T-cell (primary cell): ENCODE data around the gene ZNF804B. TPM values are rescaled to one million over a fixed set of nuclear protein-coding genes. Genes with fewer than 3 reads are reported as not detected.

Source experiments
- ATAC-seq, 4 experiments: fragments of 200-7000 bp in 3 of 4; fragments of 150-1000 bp in 1 of 4; cut with Tn5 transposase; replicated peaks in 1 of 4; 1 replicate in 3 of 4; 2 replicates in 1 of 4; pipeline ENCODE4 v1.10.0; 2021; ENCODE audit warnings: moderate library complexity in 3 of 4, mild to moderate bottlenecking in 2 of 4, moderate number of reproducible peaks in 1 of 4
- CTCF ChIA-PET, 2 donors: fragments of 300-600 bp; sonication (Branson Sonifier 250); formaldehyde crosslinking; loops; one replicate each; lab custom pipeline; 2022; ENCODE audit warnings: antibody characterized with exemption in 2 of 2; lab: Charles Lee
- POLR2A ChIA-PET, 2 donors: fragments of 300-600 bp; sonication (Branson Sonifier 250); formaldehyde crosslinking; loops; one replicate each; lab custom pipeline; 2022; ENCODE audit warnings: antibody characterized with exemption in 2 of 2; lab: Charles Lee
- DNase-seq, 35 experiments: peaks; one replicate each; pipeline versions ENCODE4 v3.0.0 to v3.0.0-alpha.2; 2013 to 2023
- H3K27ac ChIP-seq: one replicate; pipeline ENCODE4 v1.5.1; 2013; ENCODE audit warnings: low read length
- H3K27me3 ChIP-seq, 2 experiments: replicated peaks in 1 of 2; 1 replicate in 1 of 2; 2 replicates in 1 of 2; pipeline versions ENCODE4 v1.6.1 to v1.7.0; 2013; ENCODE audit warnings: low read length in 1 of 2, mixed read lengths in 1 of 2; ENCODE audit not compliant: control insufficient read depth in 2 of 2, insufficient read depth in 2 of 2; ENCODE audit errors: extremely low read depth in 1 of 2
- H3K36me3 ChIP-seq, 2 donors: 1 replicate in 1 of 2; 2 replicates in 1 of 2; pipeline versions ENCODE4 v1.6.1 to v1.7.0; 2013; ENCODE audit warnings: low read length in 1 of 2; ENCODE audit not compliant: control insufficient read depth in 2 of 2, insufficient read depth in 1 of 2; ENCODE audit errors: extremely low read depth in 1 of 2
- H3K4me1 ChIP-seq, 2 experiments: 1 replicate in 1 of 2; 2 replicates in 1 of 2; pipeline versions ENCODE4 v1.6.1 to v1.7.0; 2013; ENCODE audit warnings: low read length in 2 of 2, mixed read lengths in 1 of 2; ENCODE audit not compliant: insufficient read depth in 2 of 2, control insufficient read depth in 1 of 2; ENCODE audit errors: extremely low read depth in 1 of 2
- H3K4me3 ChIP-seq, 2 donors: 1 replicate in 1 of 2; 2 replicates in 1 of 2; pipeline versions ENCODE4 v1.5.1 to v1.7.0; 2013; ENCODE audit warnings: mild to moderate bottlenecking in 2 of 2, low read length in 1 of 2, moderate library complexity in 1 of 2; ENCODE audit not compliant: control insufficient read depth in 1 of 2; ENCODE audit errors: extremely low read depth in 1 of 2
- H3K9me3 ChIP-seq: 2 replicates; pipeline ENCODE4 v1.7.0; 2013
- H3K27ac Mint-ChIP-seq, 2 donors: one replicate each; pipeline ENCODE4 v1.8.0; 2020 to 2021; ENCODE audit warnings: mild to moderate bottlenecking in 2 of 2, mixed read lengths in 2 of 2
- H3K27me3 Mint-ChIP-seq, 2 donors: one replicate each; pipeline ENCODE4 v1.8.0; 2021 to 2022; ENCODE audit warnings: mixed read lengths in 2 of 2
- H3K36me3 Mint-ChIP-seq: one replicate; pipeline ENCODE4 v1.8.0; 2021; ENCODE audit warnings: mixed read lengths
- H3K4me1 Mint-ChIP-seq, 3 donors: one replicate each; pipeline ENCODE4 v1.8.0; 2020 to 2022; ENCODE audit warnings: mixed read lengths in 3 of 3, mild to moderate bottlenecking in 1 of 3
- H3K4me3 Mint-ChIP-seq, 3 donors: one replicate each; pipeline ENCODE4 v1.8.0; 2020 to 2022; ENCODE audit warnings: mild to moderate bottlenecking in 3 of 3, mixed read lengths in 3 of 3, moderate library complexity in 3 of 3
- H3K9me3 Mint-ChIP-seq, 3 donors: one replicate each; pipeline ENCODE4 v1.8.0; 2020 to 2022; ENCODE audit warnings: mixed read lengths in 3 of 3
- WGBS: methylation state at CpG from one replicate; pipeline ENCODE4 v1.1.5; 2013; ENCODE audit warnings: missing lambda C conversion rate; ENCODE audit not compliant: insufficient coverage; 5-methylcytosine and 5-hydroxymethylcytosine counted together
- total RNA-seq, 35 experiments: library from RNA in 6 of 35; stranded (reverse) in 6 of 35; fragments of 120-200 nt in 1 of 35; gene quantifications; one replicate each; pipeline versions ENCODE4 v1.2.1 to v1.2.4 and lab custom pipeline; 2013 to 2026

Gene ZNF804B
- total RNA-seq, 5 donors from 2014 or later (not counting 1 experiment from before 2014, with no cell fraction given) = not detected

DNA sequence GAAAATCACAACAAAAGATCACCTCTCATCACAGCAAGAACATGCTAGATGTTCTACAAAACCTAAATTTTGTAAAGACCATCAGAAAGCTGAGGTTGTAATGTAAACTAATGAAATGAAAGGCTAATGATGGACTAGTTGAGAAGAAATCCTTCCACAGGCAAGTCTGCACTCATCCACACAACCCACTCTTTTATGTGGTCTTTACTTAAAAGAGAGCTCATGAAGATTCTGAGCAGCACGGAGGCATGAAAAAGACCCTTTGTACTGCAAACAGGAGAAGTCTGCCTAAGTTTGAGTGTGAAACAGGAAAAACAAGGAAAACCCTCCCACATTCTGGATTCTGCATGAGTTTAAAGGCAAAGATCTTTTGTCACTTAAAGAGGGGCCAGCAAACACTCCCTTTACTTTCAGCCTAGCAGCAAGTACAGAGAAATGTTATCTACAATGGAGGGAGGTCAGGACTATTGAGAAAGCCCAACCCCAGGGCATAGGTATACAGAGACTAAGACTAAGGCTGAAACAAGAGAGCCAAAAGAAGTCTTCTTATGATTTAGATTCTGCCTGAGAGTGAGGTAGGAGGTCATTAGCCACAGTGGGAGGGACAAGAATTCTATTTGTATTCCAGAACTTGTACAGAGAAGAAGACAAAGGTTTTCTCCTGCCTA, 557.2 kb downstream of the ZNF804B start:
- ATAC-seq (no peak), DNase-seq (no peak)
- H3K9me3 ChIP-seq = no peaks in the 10 kb centered on the region
- H3K36me3 ChIP-seq = no peaks in the 10 kb centered on the region
- Mint-ChIP-seq H3K36me3 (no peaks in the 10 kb centered on the region), H3K9me3 (peaks cover 4 to 6% (median 6%) of the 10 kb centered on the region in 3 donors), H3K4me3 (no peak overlapping the region), H3K27ac (no peak overlapping the region), H3K27me3 (peaks cover 0 to 4% of the 10 kb centered on the region in 2 donors), H3K4me1 (no peaks in the 10 kb centered on the region)
- POLR2A ChIA-PET = no interaction called here
- H3K4me1 ChIP-seq = no peaks in the 10 kb centered on the region
- CTCF ChIA-PET = interaction anchor here in 1 of 2 donors (0.5 kb wide), 1 partner anchor 34 kb away, joined by 4 read pairs; no protein-coding TSS in a partner anchor
- no peak overlapping the region for H3K27ac ChIP-seq
- H3K4me3 ChIP-seq = no peak overlapping the region
- no peaks in the 10 kb centered on the region for H3K27me3 ChIP-seq
- no CpG with 5 or more reads among the region's 1 CpG for WGBS

GRCh38 chr7:89332026-89332425, 572.5 kb downstream of the ZNF804B start:
- ATAC-seq (no peak), DNase-seq (no peak)
- no peaks in the 10 kb centered on the region for H3K36me3 ChIP-seq
- no CpG with 5 or more reads among the region's 1 CpG for WGBS
- ChIA-PET CTCF (no interaction called here), POLR2A (no interaction called here)
- no peak overlapping the region for H3K4me3 ChIP-seq
- H3K4me3 Mint-ChIP-seq = no peak overlapping the region
- no peaks in the 10 kb centered on the region for H3K27me3 ChIP-seq
- H3K27me3 Mint-ChIP-seq = no peaks in the 10 kb centered on the region
- no peaks in the 10 kb centered on the region for H3K4me1 ChIP-seq
- H3K9me3 Mint-ChIP-seq = peaks cover 0 to 5% (median 0%) of the 10 kb centered on the region in 3 donors
- H3K36me3 Mint-ChIP-seq = no peaks in the 10 kb centered on the region
- no peaks in the 10 kb centered on the region for H3K4me1 Mint-ChIP-seq
- no peak overlapping the region for H3K27ac Mint-ChIP-seq
- no peak overlapping the region for H3K27ac ChIP-seq
- H3K9me3 ChIP-seq = no peaks in the 10 kb centered on the region

DNA sequence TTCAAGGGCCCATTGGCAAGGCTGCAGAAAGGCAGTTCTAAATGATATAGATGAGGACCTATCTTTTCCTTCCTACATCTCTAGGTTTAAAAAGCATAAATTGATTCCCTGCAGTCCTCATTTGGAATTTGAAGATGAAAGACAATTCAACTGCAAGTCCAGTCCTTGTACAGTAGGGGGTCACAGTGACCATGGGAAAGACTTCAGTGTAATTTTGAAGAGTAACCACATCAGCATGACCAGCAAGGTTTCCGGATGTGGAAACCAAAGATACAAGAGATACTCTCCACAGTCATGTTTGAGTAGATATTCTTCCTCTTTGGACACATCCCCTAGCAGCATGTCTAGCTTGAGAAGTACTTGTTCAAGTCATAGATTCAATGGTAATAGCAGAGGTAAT, 575.3 kb downstream of the ZNF804B start:
- no peaks in the 10 kb centered on the region for H3K27me3 Mint-ChIP-seq
- WGBS = no CpG with 5 or more reads among the region's 1 CpG
- POLR2A ChIA-PET = no interaction called here

DNA sequence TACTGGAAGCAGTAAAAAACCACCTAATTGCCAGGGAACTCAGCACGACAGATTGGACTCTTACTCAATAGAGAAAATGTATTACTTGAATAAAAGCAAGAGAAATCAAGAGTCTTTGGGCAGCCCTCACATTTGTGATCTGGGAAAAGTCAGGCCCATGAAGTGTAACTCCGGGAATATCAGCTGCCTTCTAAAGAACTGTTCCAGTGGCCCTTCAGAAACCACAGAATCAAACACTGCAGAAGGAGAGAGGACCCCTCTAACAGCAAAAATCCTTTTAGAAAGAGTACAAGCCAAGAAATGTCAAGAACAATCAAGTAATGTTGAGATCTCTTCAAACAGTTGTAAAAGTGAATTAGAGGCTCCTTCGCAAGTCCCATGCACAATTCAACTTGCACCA, 576.0 kb downstream of the ZNF804B start:
- CTCF ChIA-PET = no interaction called here
- no peaks in the 10 kb centered on the region for H3K4me1 Mint-ChIP-seq
- no peaks in the 10 kb centered on the region for H3K9me3 ChIP-seq
- no peak overlapping the region for H3K4me3 Mint-ChIP-seq
- H3K4me3 ChIP-seq = no peak overlapping the region
- WGBS = 100% methylated on average over 1 of the region's 3 CpGs
- no peak overlapping the region for H3K27ac ChIP-seq
- H3K27ac Mint-ChIP-seq = no peak overlapping the region
- no peak for DNase-seq
- no peak for ATAC-seq
- H3K9me3 Mint-ChIP-seq = peaks cover 0 to 5% (median 0%) of the 10 kb centered on the region in 3 donors
- no peaks in the 10 kb centered on the region for H3K4me1 ChIP-seq
- no peaks in the 10 kb centered on the region for H3K27me3 ChIP-seq
- H3K36me3 ChIP-seq = no peaks in the 10 kb centered on the region
- POLR2A ChIA-PET = no interaction called here
- no peaks in the 10 kb centered on the region for H3K27me3 Mint-ChIP-seq
- H3K36me3 Mint-ChIP-seq = no peaks in the 10 kb centered on the region

More for the DNA sequence above, 575.3 kb downstream of the ZNF804B start:
- no peaks in the 10 kb centered on the region for H3K36me3 Mint-ChIP-seq
- H3K9me3 Mint-ChIP-seq = peaks cover 0 to 5% (median 0%) of the 10 kb centered on the region in 3 donors
- Histone ChIP-seq H3K9me3 (no peaks in the 10 kb centered on the region), H3K36me3 (no peaks in the 10 kb centered on the region), H3K4me3 (no peak overlapping the region), H3K4me1 (no peaks in the 10 kb centered on the region), H3K27me3 (no peaks in the 10 kb centered on the region), H3K27ac (no peak overlapping the region)
- no peak overlapping the region for H3K4me3 Mint-ChIP-seq
- H3K4me1 Mint-ChIP-seq = no peaks in the 10 kb centered on the region
- DNase-seq (no peak), ATAC-seq (no peak)
- H3K27ac Mint-ChIP-seq = no peak overlapping the region
- CTCF ChIA-PET = no interaction called here

GRCh38 chr7:89336121-89336520, 576.6 kb downstream of the ZNF804B start:
- H3K9me3 Mint-ChIP-seq = peaks cover 0 to 5% (median 0%) of the 10 kb centered on the region in 3 donors
- no peak overlapping the region for H3K27ac ChIP-seq
- 53% methylated on average over 2 of the region's 5 CpGs for WGBS
- no peak for DNase-seq
- no peaks in the 10 kb centered on the region for H3K27me3 ChIP-seq
- H3K4me3 Mint-ChIP-seq = no peak overlapping the region
- ATAC-seq = no peak
- ChIA-PET CTCF (no interaction called here), POLR2A (no interaction called here)
- H3K36me3 Mint-ChIP-seq = no peaks in the 10 kb centered on the region
- H3K4me3 ChIP-seq = no peak overlapping the region
- no peaks in the 10 kb centered on the region for H3K4me1 ChIP-seq
- H3K27ac Mint-ChIP-seq = no peak overlapping the region
- H3K36me3 ChIP-seq = no peaks in the 10 kb centered on the region
- no peaks in the 10 kb centered on the region for H3K9me3 ChIP-seq
- no peaks in the 10 kb centered on the region for H3K27me3 Mint-ChIP-seq
- no peaks in the 10 kb centered on the region for H3K4me1 Mint-ChIP-seq

- H3K36me3 ChIP-seq = no peaks in the 10 kb centered on the region
- ATAC-seq = no peak
- no peak for DNase-seq
- no peak overlapping the region for H3K4me3 Mint-ChIP-seq
- no peaks in the 10 kb centered on the region for H3K27me3 ChIP-seq
- no peaks in the 10 kb centered on the region for H3K27me3 Mint-ChIP-seq
- ChIA-PET CTCF (no interaction called here), POLR2A (no interaction called here)
- no peaks in the 10 kb centered on the region for H3K36me3 Mint-ChIP-seq
- no peak overlapping the region for H3K4me3 ChIP-seq
- H3K4me1 ChIP-seq = no peaks in the 10 kb centered on the region
- no peak overlapping the region for H3K27ac ChIP-seq
- no peaks in the 10 kb centered on the region for H3K4me1 Mint-ChIP-seq
- H3K27ac Mint-ChIP-seq = no peak overlapping the region
- WGBS = no CpG with 5 or more reads among the region's 3 CpGs
- peaks cover 0 to 2% (median 0%) of the 10 kb centered on the region in 3 donors for H3K9me3 Mint-ChIP-seq
- no peaks in the 10 kb centered on the region for H3K9me3 ChIP-seq
Observed at GRCh38 chr7:89339748-89340147, 580.2 kb downstream of the ZNF804B start.
